HEK293T (cell line): ENCODE data around the gene MBD3L2.

Experiments
- FOXA1 ChIP-seq: fragments of 450-650 bp; IDR thresholded peaks from 2 replicates; pipeline ENCODE4 v1.6.1; 2016; ENCODE audit warnings: mild to moderate bottlenecking
- FOXK2 ChIP-seq: fragments of 450-650 bp; IDR thresholded peaks from 2 replicates; pipeline ENCODE4 v1.6.1; 2016; ENCODE audit warnings: mild to moderate bottlenecking

GRCh38 chr19:7069904-7070226 is 20.7 kb downstream of the MBD3L2 start:
- TF ChIP-seq FOXA1: no peak
- no peak for TF ChIP-seq FOXK2
